IMR-90 (cell line): ENCODE results near the gene TPCN1.

Experiments used
- CHD1 ChIP-seq: IDR thresholded peaks from 2 replicates; pipeline ENCODE4 v1.6.1; 2012; ENCODE audit warnings: low read depth, low read length, improper control_type of control experiment
- MXI1 ChIP-seq: IDR thresholded peaks from 2 replicates; pipeline ENCODE4 v1.6.1; 2012; ENCODE audit warnings: low read depth, mild to moderate bottlenecking, low read length, moderate library complexity, borderline replicate concordance
- NFE2L2 ChIP-seq: fragments of 150-350 bp; IDR thresholded peaks from 2 replicates; pipeline ENCODE4 v1.6.1; 2016; ENCODE audit warnings: low read depth, mild to moderate bottlenecking, low read length
- POLR2A ChIP-seq: IDR thresholded peaks from 2 replicates; pipeline ENCODE4 v1.6.1; 2012; ENCODE audit warnings: mild to moderate bottlenecking, low read depth, low read length
- TF ChIP-seq, protein P1 (sequence below): conservative IDR thresholded peaks from 2 replicates; pipeline ENCODE4 v1.5.1; 2012; ENCODE audit warnings: mild to moderate bottlenecking, low read depth, low read length, improper control_type of control experiment
- TF ChIP-seq, protein P2 (sequence below): fragments of 150-350 bp; IDR thresholded peaks from 2 replicates; pipeline ENCODE4 v1.6.1; 2016; ENCODE audit warnings: low read depth, mild to moderate bottlenecking, low read length, moderate library complexity, borderline replicate concordance

DNA sequence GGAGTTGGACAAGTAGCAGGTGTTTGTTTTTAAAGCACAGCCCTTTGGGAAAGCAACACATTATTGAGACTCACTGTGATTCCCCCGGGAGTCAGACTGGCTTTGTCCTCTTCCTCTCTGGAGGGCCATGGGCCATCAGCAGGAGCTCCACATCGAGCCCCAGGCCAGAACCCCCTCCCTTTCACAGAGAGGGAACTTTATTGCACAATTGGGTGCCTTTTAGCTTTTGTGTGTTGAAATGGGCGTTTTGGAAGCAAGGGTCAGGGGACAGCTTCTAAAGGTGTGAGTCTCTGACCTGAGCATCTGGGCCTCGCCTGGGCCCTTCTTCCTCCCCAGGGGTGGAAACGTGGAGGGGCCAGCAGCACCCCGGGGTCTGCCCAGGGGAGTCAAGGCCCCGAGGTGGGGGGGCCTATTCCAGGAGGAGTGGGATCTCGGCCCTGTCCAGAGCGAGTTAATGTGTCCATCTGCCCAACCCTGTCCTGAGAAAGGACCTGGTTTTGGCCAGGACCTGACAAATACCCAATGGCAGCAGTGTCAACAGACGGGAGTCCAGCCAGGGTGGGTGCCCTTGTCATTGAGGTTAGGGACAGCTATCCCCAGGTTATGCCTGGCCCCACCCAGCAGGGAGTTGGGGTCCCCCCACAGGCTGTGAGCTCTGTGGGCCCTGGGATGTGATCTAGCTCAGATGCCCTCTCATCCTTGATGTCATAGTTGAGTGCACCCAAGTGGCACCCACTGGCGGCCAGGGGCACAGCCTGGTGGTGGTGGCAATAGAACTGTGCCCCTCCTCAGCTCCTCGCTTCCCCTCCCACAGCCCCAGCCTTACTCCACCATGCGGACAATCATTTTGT lies 76.6 kb downstream of the TPCN1 start:
- TF ChIP-seq, protein P1, sequence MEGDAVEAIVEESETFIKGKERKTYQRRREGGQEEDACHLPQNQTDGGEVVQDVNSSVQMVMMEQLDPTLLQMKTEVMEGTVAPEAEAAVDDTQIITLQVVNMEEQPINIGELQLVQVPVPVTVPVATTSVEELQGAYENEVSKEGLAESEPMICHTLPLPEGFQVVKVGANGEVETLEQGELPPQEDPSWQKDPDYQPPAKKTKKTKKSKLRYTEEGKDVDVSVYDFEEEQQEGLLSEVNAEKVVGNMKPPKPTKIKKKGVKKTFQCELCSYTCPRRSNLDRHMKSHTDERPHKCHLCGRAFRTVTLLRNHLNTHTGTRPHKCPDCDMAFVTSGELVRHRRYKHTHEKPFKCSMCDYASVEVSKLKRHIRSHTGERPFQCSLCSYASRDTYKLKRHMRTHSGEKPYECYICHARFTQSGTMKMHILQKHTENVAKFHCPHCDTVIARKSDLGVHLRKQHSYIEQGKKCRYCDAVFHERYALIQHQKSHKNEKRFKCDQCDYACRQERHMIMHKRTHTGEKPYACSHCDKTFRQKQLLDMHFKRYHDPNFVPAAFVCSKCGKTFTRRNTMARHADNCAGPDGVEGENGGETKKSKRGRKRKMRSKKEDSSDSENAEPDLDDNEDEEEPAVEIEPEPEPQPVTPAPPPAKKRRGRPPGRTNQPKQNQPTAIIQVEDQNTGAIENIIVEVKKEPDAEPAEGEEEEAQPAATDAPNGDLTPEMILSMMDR, result no peak
- no peak for TF ChIP-seq POLR2A
- TF ChIP-seq MXI1, result no peak
- no peak for TF ChIP-seq CHD1
- no peak for TF ChIP-seq NFE2L2
- TF ChIP-seq, protein P2, sequence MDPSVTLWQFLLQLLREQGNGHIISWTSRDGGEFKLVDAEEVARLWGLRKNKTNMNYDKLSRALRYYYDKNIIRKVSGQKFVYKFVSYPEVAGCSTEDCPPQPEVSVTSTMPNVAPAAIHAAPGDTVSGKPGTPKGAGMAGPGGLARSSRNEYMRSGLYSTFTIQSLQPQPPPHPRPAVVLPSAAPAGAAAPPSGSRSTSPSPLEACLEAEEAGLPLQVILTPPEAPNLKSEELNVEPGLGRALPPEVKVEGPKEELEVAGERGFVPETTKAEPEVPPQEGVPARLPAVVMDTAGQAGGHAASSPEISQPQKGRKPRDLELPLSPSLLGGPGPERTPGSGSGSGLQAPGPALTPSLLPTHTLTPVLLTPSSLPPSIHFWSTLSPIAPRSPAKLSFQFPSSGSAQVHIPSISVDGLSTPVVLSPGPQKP, result no peak
